Sciatic nerve (tissue), 2 donors: ENCODE measurements around the gene MSRB3. TPM values are rescaled to one million over a fixed set of nuclear protein-coding genes. Genes with fewer than 3 reads are reported as not detected.
A peak's percentile ranks its signal among the peaks of the same experiment; 100 is the strongest.

Source experiments
- ATAC-seq: fragments of 200-7000 bp; cut with Tn5 transposase; one replicate; pipeline ENCODE4 v1.9.1; 2020; ENCODE audit warnings: mild to moderate bottlenecking, moderate library complexity
- DNase-seq: peaks from one replicate; pipeline ENCODE4 v3.0.0-alpha.2; 2020; ENCODE audit warnings: low spot score
- intact Hi-C: fragments of 100-400 bp; cut with DNase I; formaldehyde crosslinking; loops from one replicate; pipeline ENCODE4 v1.14.2; 2022
- total RNA-seq: library from RNA; stranded (reverse); fragmentation: NEBNext Ultra II Directional; extraction: Animal tissue kit (Norgen Biotek cat#: 25700); gene quantifications from one replicate; pipeline ENCODE4 v1.2.1, GENCODE V29; 2021
- donor health status: DM: no; HTN: no; CAD: no.
- donor health status: DM: no; HTN: no; CAD: no.

The MSRB3 gene
- total RNA-seq, 1 donor from 2014 or later = 64.2 TPM

- ATAC-seq (no peak), DNase-seq (no peak)
- intact Hi-C loops = no loop called here
Measured at GRCh38 chr12:65504417-65504816, 225.9 kb downstream of the MSRB3 start.

DNA sequence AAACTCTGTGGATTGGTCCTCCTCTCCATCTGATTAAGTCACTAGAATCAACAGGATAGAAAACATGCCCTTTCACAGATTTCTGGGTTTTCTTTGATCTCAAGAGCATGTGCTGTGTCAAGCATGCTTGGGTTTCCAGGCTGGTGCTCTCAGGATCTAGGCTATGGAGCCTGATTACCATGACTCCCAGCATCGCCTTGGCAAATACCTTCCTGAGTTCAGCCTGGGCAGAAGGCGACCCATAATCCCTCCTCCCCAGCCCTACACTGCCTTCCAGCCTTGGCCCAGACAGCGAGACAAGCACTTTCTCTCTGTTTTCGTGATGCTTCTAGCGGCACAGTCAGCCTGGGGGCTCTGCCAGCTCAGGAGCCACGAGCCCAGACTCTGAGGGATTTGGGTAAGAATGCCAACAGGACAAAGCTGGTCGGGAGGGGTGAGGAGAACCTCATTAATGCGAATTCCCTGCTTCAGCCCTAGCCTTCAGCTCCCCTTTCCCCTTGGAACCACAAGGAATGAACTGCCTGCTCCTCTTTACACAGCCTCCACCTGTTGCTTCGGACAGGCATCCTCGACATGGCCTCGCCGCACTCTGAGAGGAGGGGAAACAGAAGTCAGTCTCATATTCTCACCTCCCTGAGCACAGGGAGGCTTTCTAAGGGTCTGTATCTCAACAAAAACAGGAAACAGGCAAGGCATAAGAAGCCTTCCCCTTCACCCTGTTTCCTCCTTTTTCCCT is 227.1 kb downstream of the MSRB3 start:
- intact Hi-C loops = no loop called here
- ATAC-seq (no peak), DNase-seq (no peak)

GRCh38 chr12:65508276-65509035 is 230.0 kb downstream of the MSRB3 start:
- intact Hi-C loops = no loop called here
- ATAC-seq = no peak
- no peak for DNase-seq

GRCh38 chr12:65510007-65510406 is 231.5 kb downstream of the MSRB3 start:
- intact Hi-C loops = no loop called here
- no peak for DNase-seq
- peak; percentile 22 for ATAC-seq

GRCh38 chr12:65510584-65511050 is 232.1 kb downstream of the MSRB3 start:
- intact Hi-C loops = no loop called here
- ATAC-seq (peak; percentile 82), DNase-seq (peak; percentile 87)

- no peak for DNase-seq
- ATAC-seq = peak; percentile 35
- intact Hi-C loops = no loop called here
Measured at GRCh38 chr12:65511134-65511834, 232.8 kb downstream of the MSRB3 start.

DNA sequence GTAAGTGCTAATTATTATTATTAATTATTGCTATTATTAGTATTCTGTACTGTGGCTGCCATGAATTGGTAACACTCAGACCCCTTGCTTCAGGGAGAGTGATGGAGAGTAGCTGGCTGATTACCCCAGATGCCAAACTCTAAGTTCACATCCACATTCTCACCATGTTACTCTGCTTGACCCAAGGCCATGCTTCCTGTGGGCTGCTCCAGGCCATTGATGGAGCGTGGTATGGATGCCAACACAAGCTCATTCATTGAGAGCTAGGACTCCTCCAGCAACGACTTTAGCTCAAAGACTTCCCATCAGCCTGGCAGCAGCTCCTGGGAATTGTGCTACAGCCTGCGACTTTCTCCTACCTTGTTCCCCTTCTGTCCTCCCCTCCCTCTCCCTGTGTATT is 233.4 kb downstream of the MSRB3 start:
- DNase-seq (no peak), ATAC-seq (no peak)
- intact Hi-C loops = no loop called here

Other genes starting within 250 kb of the MSRB3 start
- 0.76 TPM for gene WIF1, start 157.4 kb upstream of the MSRB3 start, total RNA-seq
- gene LEMD3, start 109.1 kb upstream of the MSRB3 start, total RNA-seq = 33.7 TPM